ENCODE measurements around the gene CFAP69.
A peak's percentile ranks its signal among the peaks of the same experiment; 100 is the strongest.
"Not testable (repeated sequence)": the region's sequence is repeated elsewhere in the genome, so short reads cannot be mapped to it uniquely, and the experiment has no call there.

CFAP69 gene

GRCh38 chr7:90334193-90334843 is 89.3 kb downstream of the CFAP69 start:
- no peak overlapping the region for H3K27ac ChIP-seq (ENCODE audit: poor library complexity, severe bottlenecking)
- no peak overlapping the region for H3K4me3 ChIP-seq (ENCODE audit: severe bottlenecking)
- no peak for ATAC-seq (ENCODE audit: low read depth)
- no peaks in the 10 kb centered on the region for H3K4me1 ChIP-seq (ENCODE audit: insufficient read depth, poor library complexity, severe bottlenecking)
- TF ChIP-seq CTCF (IDR thresholded peaks at IDR 0.05; ENCODE audit: poor library complexity, severe bottlenecking): no peak
- H3K27me3 ChIP-seq (ENCODE audit: insufficient read depth, poor library complexity, severe bottlenecking): no peaks in the 10 kb centered on the region
- H3K9me3 ChIP-seq (ENCODE audit: severe bottlenecking): no peaks in the 10 kb centered on the region
- H3K36me3 ChIP-seq (ENCODE audit: low read depth): no peaks in the 10 kb centered on the region
- no peak for DNase-seq (ENCODE audit: low spot score)

GRCh38 chr7:90334926-90335325 is 90.0 kb downstream of the CFAP69 start:
- ATAC-seq (ENCODE audit: low read depth); H3K4me1 ChIP-seq (ENCODE audit: insufficient read depth, poor library complexity, severe bottlenecking); H3K4me3 ChIP-seq (ENCODE audit: severe bottlenecking): not testable (repeated sequence)

GRCh38 chr7:90337106-90337505 is 92.1 kb downstream of the CFAP69 start:
- H3K27me3 ChIP-seq (ENCODE audit: insufficient read depth, poor library complexity, severe bottlenecking): no peaks in the 10 kb centered on the region
- no peak overlapping the region for H3K4me3 ChIP-seq (ENCODE audit: severe bottlenecking)
- ATAC-seq (ENCODE audit: low read depth) (no peak), DNase-seq (ENCODE audit: low spot score) (no peak)
- H3K9me3 ChIP-seq (ENCODE audit: severe bottlenecking): no peaks in the 10 kb centered on the region
- TF ChIP-seq CTCF (IDR thresholded peaks at IDR 0.05; ENCODE audit: poor library complexity, severe bottlenecking): no peak
- no peaks in the 10 kb centered on the region for H3K36me3 ChIP-seq (ENCODE audit: low read depth)
- H3K27ac ChIP-seq (ENCODE audit: poor library complexity, severe bottlenecking): no peak overlapping the region
- no peaks in the 10 kb centered on the region for H3K4me1 ChIP-seq (ENCODE audit: insufficient read depth, poor library complexity, severe bottlenecking)

More at GRCh38 chr7:90334926-90335325, 90.0 kb downstream of the CFAP69 start:
- not testable (repeated sequence) for H3K27me3 ChIP-seq (ENCODE audit: insufficient read depth, poor library complexity, severe bottlenecking); H3K36me3 ChIP-seq (ENCODE audit: low read depth); H3K9me3 ChIP-seq (ENCODE audit: severe bottlenecking); DNase-seq (ENCODE audit: low spot score); H3K27ac ChIP-seq (ENCODE audit: poor library complexity, severe bottlenecking)

- ATAC-seq (ENCODE audit: low read depth) (no peak), DNase-seq (ENCODE audit: low spot score) (no peak)
- H3K9me3 ChIP-seq (ENCODE audit: severe bottlenecking): no peaks in the 10 kb centered on the region
- peaks cover 7% of the 10 kb centered on the region for H3K4me1 ChIP-seq (ENCODE audit: insufficient read depth, poor library complexity, severe bottlenecking)
- H3K27ac ChIP-seq (ENCODE audit: poor library complexity, severe bottlenecking): no peak overlapping the region
- 0 out of 2 replicates have a peak, but pooled peaks cover 1% of the 10 kb centered on the region for H3K36me3 ChIP-seq (ENCODE audit: low read depth)
- H3K27me3 ChIP-seq (ENCODE audit: insufficient read depth, poor library complexity, severe bottlenecking): no peaks in the 10 kb centered on the region
- no peak overlapping the region for H3K4me3 ChIP-seq (ENCODE audit: severe bottlenecking)
- no peak for TF ChIP-seq CTCF (IDR thresholded peaks at IDR 0.05; ENCODE audit: poor library complexity, severe bottlenecking)
These were observed 100.0 kb downstream of the CFAP69 start for GRCh38 chr7:90345016-90345415.

- Histone ChIP-seq H3K4me3 (ENCODE audit: severe bottlenecking) (peak overlapping the region; percentile 84), H3K36me3 (ENCODE audit: low read depth) (0 out of 2 replicates have a peak, but pooled peaks cover 4% of the 10 kb centered on the region), H3K9me3 (ENCODE audit: severe bottlenecking) (no peaks in the 10 kb centered on the region), H3K4me1 (ENCODE audit: insufficient read depth, poor library complexity, severe bottlenecking) (peaks cover 7% of the 10 kb centered on the region), H3K27ac (ENCODE audit: poor library complexity, severe bottlenecking) (peak overlapping the region; percentile 33), H3K27me3 (ENCODE audit: insufficient read depth, poor library complexity, severe bottlenecking) (no peaks in the 10 kb centered on the region)
- TF ChIP-seq CTCF (IDR thresholded peaks at IDR 0.05; ENCODE audit: poor library complexity, severe bottlenecking): no peak
- ATAC-seq (ENCODE audit: low read depth): peak; percentile 41
- DNase-seq (ENCODE audit: low spot score): no peak
These were observed 100.8 kb downstream of the CFAP69 start for GRCh38 chr7:90345595-90346335.
